Lower leg skin (tissue), 4 donors: Measurements from ENCODE around the gene SCAANT1. TPM values are rescaled to one million over a fixed set of nuclear protein-coding genes. Genes with fewer than 3 reads are reported as not detected.

Experiments
- DNase-seq, 2 donors: peaks; one replicate each; pipeline ENCODE4 v3.0.0-alpha.2; 2019; ENCODE audit warnings: low spot score in 2 of 2
- H3K4me3 ChIP-seq: fragments of 200-600 bp; sonication (generic); 2 replicates; pipeline ENCODE4 v1.5.1; 2017; ENCODE audit warnings: mild to moderate bottlenecking, low read depth; ENCODE audit not compliant: poor library complexity, severe bottlenecking
- CTCF ChIP-seq, 3 donors: fragments of 450-650 bp; IDR thresholded peaks; one replicate each; pipeline ENCODE4 v1.5.1; 2016; ENCODE audit warnings: antibody characterized with exemption in 3 of 3, mild to moderate bottlenecking in 3 of 3, moderate library complexity in 2 of 3
- POLR2A ChIP-seq, 2 donors: fragments of 450-650 bp; IDR thresholded peaks; one replicate each; pipeline ENCODE4 v1.6.1; 2016 to 2017; ENCODE audit warnings: antibody characterized with exemption in 2 of 2, mild to moderate bottlenecking in 1 of 2, moderate library complexity in 1 of 2
- WGBS, 2 donors: methylation state at CpG; one replicate each; pipeline ENCODE4 v1.1.5; 2018; 5-methylcytosine and 5-hydroxymethylcytosine counted together
- intact Hi-C: fragments of 100-400 bp; cut with DNase I; formaldehyde crosslinking; loops from one replicate; pipeline ENCODE4 v1.15.0; 2023; ENCODE audit warnings: low total_unique reads
- total RNA-seq, 4 donors: library from RNA; depleted of rRNA; stranded (reverse); fragments of >200 nt; gene quantifications; one replicate each; pipeline ENCODE4 v1.1.0, GENCODE V29; 2016

SCAANT1 gene
- total RNA-seq, 4 donors from 2014 or later, result not detected

GRCh38 chr3:63892773-63893352 lies 19.3 kb downstream of the SCAANT1 start:
- intact Hi-C loops, result no loop called here
- no peak for TF ChIP-seq POLR2A (IDR thresholded peaks at IDR 0.05)
- no peak for TF ChIP-seq CTCF (IDR thresholded peaks at IDR 0.05)
- no peak for DNase-seq
- 91 to 98% methylated on average over 1 of the region's 1 CpG for WGBS, 2 donors
- no peak overlapping the region for H3K4me3 ChIP-seq

GRCh38 chr3:63891518-63891917 lies 20.7 kb downstream of the SCAANT1 start:
- WGBS, 2 donors, result 99% methylated on average over 5 of the region's 5 CpGs
- TF ChIP-seq POLR2A (IDR thresholded peaks at IDR 0.05) (no peak), CTCF (IDR thresholded peaks at IDR 0.05) (no peak)
- no peak for DNase-seq
- intact Hi-C loops, result no loop called here
- no peak overlapping the region for H3K4me3 ChIP-seq

- no peak for DNase-seq
- no peak overlapping the region for H3K4me3 ChIP-seq
- WGBS, 2 donors, result 44 to 47% methylated on average over 3 of the region's 3 CpGs
- intact Hi-C loops, result no loop called here
- TF ChIP-seq POLR2A (IDR thresholded peaks at IDR 0.05), result no peak
- TF ChIP-seq CTCF (IDR thresholded peaks at IDR 0.05), result no peak
These were observed 25.3 kb downstream of the SCAANT1 start for GRCh38 chr3:63886858-63887257.

- TF ChIP-seq POLR2A (IDR thresholded peaks at IDR 0.05) (no peak), CTCF (IDR thresholded peaks at IDR 0.05) (no peak)
- no peak for DNase-seq
- intact Hi-C loops, result no loop called here
- WGBS, 2 donors, result 92 to 94% methylated on average over 5 of the region's 5 CpGs
- no peak overlapping the region for H3K4me3 ChIP-seq
These were observed 31.5 kb downstream of the SCAANT1 start for GRCh38 chr3:63880653-63881052.

GRCh38 chr3:63878394-63879060 lies 33.7 kb downstream of the SCAANT1 start:
- TF ChIP-seq POLR2A (IDR thresholded peaks at IDR 0.05), result no peak
- no peak for TF ChIP-seq CTCF (IDR thresholded peaks at IDR 0.05)
- no peak overlapping the region for H3K4me3 ChIP-seq
- no peak for DNase-seq
- intact Hi-C loops, result no loop called here
- WGBS, 2 donors, result 76 to 92% methylated on average over 2 of the region's 2 CpGs
